OCI-LY3 (cell line): ENCODE measurements around the gene LRP11.

ENCODE experiments used
- CTCF ChIP-seq: fragments of 200-600, 300-600 bp; sonication (generic); IDR thresholded peaks from 2 replicates; pipeline ENCODE4 v1.5.1; 2014; ENCODE audit warnings: antibody characterized with exemption, low read length, low read depth
- EZH2phosphoT487 ChIP-seq: fragments of 200-600 bp; shearing (Covaris generic); IDR thresholded peaks from 2 replicates; pipeline ENCODE4 v1.6.1; 2018; ENCODE audit warnings: antibody characterized with exemption, mixed run types, low read depth

GRCh38 chr6:149897855-149898744, 33.9 kb upstream of the LRP11 start, which contains the start of gene RAET1E:
- TF ChIP-seq CTCF (peak; percentile 29; the same call in 1 of the 2 replicates), EZH2phosphoT487 (no peak)
